Activated T-helper 17 cell treated with anti-CD3 and anti-CD28 coated beads, Interleukin-2, amount 50 U/mL, for 72 hours (primary cell): ENCODE measurements around the gene INPP4A. TPM values are rescaled to one million over a fixed set of nuclear protein-coding genes. Genes with fewer than 3 reads are reported as not detected.

ENCODE experiments used
- ATAC-seq: fragments of 150-1000 bp; cut with Tn5 transposase; replicated peaks from 2 replicates; pipeline ENCODE4 v1.10.0; 2021; ENCODE audit warnings: mild to moderate bottlenecking, moderate library complexity
- H3K27ac Mint-ChIP-seq: one replicate; pipeline ENCODE4 v1.8.0; 2022; ENCODE audit warnings: mixed read lengths
- H3K27me3 Mint-ChIP-seq: one replicate; pipeline ENCODE4 v1.8.0; 2022; ENCODE audit warnings: mixed read lengths
- H3K36me3 Mint-ChIP-seq: one replicate; pipeline ENCODE4 v1.8.0; 2022; ENCODE audit warnings: low read depth, mild to moderate bottlenecking, mixed read lengths
- H3K4me1 Mint-ChIP-seq: one replicate; pipeline ENCODE4 v1.8.0; 2022; ENCODE audit warnings: mixed read lengths
- H3K4me3 Mint-ChIP-seq: one replicate; pipeline ENCODE4 v1.8.0; 2022; ENCODE audit warnings: mild to moderate bottlenecking, mixed read lengths
- H3K9me3 Mint-ChIP-seq: one replicate; pipeline ENCODE4 v1.8.0; 2022; ENCODE audit warnings: mixed read lengths
- total RNA-seq, 2 donors: library from RNA; stranded (reverse); gene quantifications; one replicate each; pipeline ENCODE4 v1.2.3, GENCODE V29; 2022

INPP4A gene
- total RNA-seq, 2 donors from 2014 or later: 66.4 to 74.8 TPM

DNA sequence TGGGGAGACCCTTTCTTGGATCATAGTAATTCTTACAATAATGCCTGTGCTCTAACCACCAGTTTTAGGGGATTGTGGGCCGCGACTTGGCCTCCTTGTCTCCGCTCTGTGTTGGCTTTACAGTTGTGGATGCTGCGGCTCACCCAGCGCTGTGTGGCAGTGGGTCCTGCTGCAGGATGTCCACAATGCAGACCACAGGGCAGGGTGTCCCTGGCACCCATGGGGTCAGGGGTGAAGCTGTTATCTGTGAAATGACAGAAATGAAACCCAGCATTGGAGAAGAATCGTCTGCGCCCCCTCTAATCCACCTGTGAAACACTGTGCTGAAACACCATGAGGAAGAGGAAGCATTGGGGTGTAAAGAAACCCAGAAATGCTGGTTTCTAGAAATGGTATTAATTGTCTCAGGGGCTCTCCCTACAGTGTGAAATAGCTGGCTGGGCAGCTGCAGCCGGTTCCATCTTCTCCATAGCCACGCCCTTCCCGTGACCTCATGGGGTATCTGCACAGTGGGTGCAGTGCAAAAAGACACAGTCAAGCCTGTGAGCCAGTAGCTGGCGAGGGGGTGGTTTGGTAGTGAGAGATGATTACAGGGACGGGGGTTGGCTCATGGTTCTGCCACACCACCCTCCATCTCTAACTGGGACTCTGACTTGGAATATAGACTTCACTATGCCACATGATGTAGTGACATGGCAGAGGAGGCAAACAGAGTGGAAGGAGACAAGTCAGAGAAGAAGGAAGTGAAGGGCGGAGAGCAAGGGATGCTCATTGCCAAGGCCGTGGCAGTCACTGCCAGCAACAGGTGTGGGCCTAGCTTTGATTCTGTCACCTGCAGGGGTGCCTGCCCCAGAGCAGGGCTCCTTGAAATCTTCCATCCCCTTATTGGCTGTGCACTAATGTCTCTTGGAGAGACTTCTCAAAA lies 16.2 kb downstream of the INPP4A start:
- Mint-ChIP-seq H3K4me3 (peak overlapping the region; percentile 64), H3K27me3 (no peaks in the 10 kb centered on the region), H3K27ac (peak overlapping the region; percentile 82), H3K4me1 (peaks cover 83% of the 10 kb centered on the region), H3K36me3 (peaks cover 23% of the 10 kb centered on the region), H3K9me3 (no peaks in the 10 kb centered on the region)
- ATAC-seq: peak; percentile 71

DNA sequence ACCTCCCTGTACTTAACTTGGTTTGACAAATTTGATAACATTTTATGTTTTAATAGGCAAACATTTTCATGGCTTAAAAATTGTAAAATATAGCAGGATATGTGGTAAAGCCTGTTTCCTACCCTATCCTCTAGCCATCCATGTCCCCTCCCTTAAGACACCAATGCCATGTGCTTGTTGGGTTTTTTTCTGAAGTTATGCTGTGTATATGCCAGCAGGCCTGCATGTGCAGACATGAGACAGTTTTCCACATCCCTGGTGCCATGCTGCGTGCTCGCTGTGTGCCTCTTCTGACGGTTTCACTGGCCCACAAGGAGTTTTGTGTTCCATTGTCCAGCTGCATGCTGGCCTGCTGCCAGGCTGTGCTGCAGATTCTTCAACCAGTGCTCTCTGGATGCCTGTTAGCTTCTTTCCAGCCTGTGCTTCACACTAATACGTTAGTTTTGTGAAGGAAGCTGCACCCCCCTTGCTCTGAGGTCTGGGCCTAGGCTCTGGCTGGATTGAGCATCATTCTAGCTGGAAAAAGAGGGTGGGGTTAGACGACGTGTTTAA lies 16.9 kb downstream of the INPP4A start:
- H3K9me3 Mint-ChIP-seq: no peaks in the 10 kb centered on the region
- H3K4me3 Mint-ChIP-seq: peak overlapping the region; percentile 64
- H3K27me3 Mint-ChIP-seq: no peaks in the 10 kb centered on the region
- peak overlapping the region; percentile 82 for H3K27ac Mint-ChIP-seq
- peaks cover 22% of the 10 kb centered on the region for H3K36me3 Mint-ChIP-seq
- ATAC-seq: no peak
- peaks cover 85% of the 10 kb centered on the region for H3K4me1 Mint-ChIP-seq

DNA sequence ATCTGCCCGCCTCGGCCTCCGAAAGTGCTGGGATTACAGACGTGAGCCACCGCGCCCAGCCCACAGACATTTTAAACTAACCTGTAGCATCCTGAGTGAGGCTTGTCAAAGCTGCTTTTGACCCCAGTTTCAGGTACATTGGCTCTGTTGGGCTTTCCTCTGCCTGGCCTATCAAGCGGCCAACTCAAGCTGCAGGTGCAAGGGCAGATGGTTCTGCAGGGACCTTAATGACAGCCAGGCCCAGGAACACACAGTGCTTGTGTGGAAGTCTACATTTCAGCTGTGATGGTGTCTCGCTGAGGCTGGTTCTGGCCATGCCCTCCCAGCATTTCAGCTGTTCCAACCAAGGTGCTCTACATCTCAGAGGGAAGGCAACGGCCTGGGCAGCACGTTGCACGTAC lies 18.4 kb downstream of the INPP4A start:
- Mint-ChIP-seq H3K36me3 (peaks cover 17% of the 10 kb centered on the region), H3K9me3 (no peaks in the 10 kb centered on the region), H3K4me1 (peaks cover 80% of the 10 kb centered on the region), H3K27me3 (no peaks in the 10 kb centered on the region), H3K27ac (peak overlapping the region; percentile 84), H3K4me3 (peak overlapping the region; percentile 85)
- no peak for ATAC-seq

DNA sequence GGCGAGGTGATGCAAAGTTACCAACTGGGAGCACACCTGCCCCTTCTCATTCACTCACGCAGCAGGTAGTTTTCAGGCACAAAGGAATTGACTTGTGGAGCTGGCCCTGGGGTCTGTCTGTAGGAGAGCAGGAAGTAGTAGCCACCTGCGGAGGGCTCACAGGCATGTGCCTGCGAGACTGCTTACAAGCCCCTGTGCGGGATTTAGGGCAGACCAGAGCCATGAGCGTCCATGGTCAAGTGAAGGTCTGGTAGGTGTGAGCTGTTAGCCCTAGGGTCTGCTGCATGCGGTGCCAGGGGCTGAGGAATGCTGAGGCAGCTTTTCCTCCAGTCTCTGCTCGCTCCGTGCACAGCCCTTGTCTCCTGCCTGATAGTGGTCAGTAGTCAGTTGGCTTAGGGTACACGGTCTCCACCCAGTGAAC lies 18.9 kb downstream of the INPP4A start:
- H3K9me3 Mint-ChIP-seq: no peaks in the 10 kb centered on the region
- peak overlapping the region; percentile 85 for H3K4me3 Mint-ChIP-seq

DNA sequence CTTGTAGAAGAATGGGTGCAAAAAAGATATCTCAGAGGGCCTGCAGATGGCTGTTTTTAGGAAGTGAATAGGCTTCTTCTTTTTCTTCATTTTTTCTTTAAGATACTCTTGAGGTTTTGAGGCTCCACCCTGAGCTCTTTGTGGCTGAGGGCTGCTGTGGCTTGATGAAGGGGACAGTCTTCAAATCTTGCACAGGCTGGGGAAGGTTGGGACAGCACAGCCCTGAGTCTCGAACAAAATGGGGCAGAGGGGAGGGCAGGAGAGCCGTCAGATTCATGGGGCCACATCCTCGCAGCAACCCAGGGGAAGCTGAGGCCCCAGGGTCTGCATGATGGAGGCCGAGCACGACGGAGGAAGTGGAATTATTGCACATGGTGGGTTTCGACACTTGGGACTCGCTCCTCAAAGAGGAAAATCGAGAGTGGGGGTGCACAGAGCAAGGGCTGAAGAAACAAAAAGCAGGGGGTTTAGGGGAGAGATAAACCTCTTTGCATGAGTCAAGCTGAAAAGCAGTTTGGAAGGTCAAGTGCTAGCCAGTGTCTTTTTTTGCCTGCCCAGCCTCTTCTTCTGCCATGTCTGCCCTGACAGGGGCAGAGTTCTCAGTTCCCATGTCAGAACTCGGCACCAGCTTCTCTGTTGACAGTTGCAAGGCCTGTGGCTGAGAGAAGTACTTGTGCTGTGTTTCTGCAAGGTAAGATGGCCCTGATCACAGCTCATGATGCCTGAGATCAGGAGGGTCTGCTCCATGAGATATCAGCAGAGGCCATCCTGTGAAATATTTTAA lies 19.5 kb downstream of the INPP4A start:
- peaks cover 76% of the 10 kb centered on the region for H3K4me1 Mint-ChIP-seq
- peak overlapping the region; percentile 85 for H3K4me3 Mint-ChIP-seq
- peaks cover 14% of the 10 kb centered on the region for H3K36me3 Mint-ChIP-seq
- no peaks in the 10 kb centered on the region for H3K9me3 Mint-ChIP-seq
- peak overlapping the region; percentile 84 for H3K27ac Mint-ChIP-seq
- H3K27me3 Mint-ChIP-seq: no peaks in the 10 kb centered on the region
- no peak for ATAC-seq

More for the DNA sequence above, 18.9 kb downstream of the INPP4A start:
- peaks cover 15% of the 10 kb centered on the region for H3K36me3 Mint-ChIP-seq
- no peak for ATAC-seq
- H3K4me1 Mint-ChIP-seq: peaks cover 78% of the 10 kb centered on the region
- H3K27ac Mint-ChIP-seq: peak overlapping the region; percentile 84
- no peaks in the 10 kb centered on the region for H3K27me3 Mint-ChIP-seq

DNA sequence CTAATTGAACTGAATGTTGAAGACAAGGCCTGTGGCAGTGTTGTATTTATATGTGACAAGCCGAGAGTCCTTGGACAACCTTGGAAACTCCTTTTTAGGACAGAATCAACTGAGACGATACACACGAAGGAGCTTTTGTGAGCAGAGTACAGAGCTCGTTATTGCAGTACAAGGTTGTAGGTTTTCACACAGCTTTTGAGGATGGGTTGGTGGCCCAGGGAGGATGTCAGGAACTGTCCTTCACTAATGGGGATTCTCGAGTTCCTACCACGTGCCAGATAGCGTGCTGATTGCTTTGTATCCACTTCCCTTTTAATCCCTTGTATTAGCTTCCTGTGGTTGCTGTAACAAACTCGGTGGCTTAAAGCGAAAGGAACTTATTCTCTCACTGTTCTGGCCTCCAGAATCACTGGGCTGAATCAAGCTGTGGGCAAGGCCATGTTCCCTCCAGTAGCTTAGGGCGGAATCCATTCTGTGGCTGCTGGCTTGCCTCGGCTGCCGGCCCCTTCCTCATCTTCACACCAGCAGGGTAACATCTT lies 20.2 kb downstream of the INPP4A start:
- Mint-ChIP-seq H3K27me3 (no peaks in the 10 kb centered on the region), H3K36me3 (peaks cover 14% of the 10 kb centered on the region), H3K4me3 (peak overlapping the region; percentile 85), H3K4me1 (peaks cover 73% of the 10 kb centered on the region), H3K9me3 (no peaks in the 10 kb centered on the region), H3K27ac (peak overlapping the region; percentile 84)
- peak; percentile 51 for ATAC-seq

DNA sequence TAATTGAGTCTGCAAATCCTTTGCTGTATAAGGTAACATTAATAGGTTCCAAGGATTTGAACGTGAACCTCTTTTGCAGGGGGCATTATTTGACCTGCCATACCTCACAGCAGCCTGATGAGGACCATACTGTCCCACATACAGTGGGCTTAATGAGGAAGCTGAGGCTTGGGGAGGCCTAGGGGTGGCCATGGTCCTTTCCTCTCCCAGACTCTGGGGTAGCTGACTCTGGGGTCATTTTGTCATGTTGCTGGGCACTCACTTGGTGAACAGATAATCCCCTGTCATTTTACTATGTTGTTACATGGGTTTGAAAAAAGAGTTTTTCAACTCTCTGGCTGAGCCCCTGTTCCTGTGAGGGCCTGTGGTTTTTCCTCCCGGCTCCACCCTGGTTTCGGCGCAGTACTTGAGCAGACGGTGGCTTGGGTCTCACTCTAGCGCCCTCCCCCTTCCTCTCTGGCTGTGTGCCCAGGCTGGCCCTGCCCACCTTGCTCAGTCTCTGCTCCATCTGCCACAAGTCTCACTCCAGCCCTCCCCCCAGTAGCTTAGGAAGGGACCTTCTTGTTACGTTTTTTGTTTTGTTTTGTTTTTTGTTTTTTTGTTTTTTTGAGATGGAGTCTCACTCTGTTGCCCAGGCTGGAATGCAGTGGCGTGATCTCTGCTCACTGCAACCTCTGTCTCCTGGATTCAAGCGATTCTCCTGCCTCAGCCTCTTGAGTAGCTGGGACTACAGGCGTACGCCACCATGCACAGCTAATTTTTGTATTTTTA lies 21.0 kb downstream of the INPP4A start:
- Mint-ChIP-seq H3K4me3 (peak overlapping the region; percentile 85), H3K9me3 (no peaks in the 10 kb centered on the region), H3K27ac (peak overlapping the region; percentile 84), H3K4me1 (peaks cover 66% of the 10 kb centered on the region), H3K27me3 (no peaks in the 10 kb centered on the region), H3K36me3 (peaks cover 14% of the 10 kb centered on the region)
- no peak for ATAC-seq

DNA sequence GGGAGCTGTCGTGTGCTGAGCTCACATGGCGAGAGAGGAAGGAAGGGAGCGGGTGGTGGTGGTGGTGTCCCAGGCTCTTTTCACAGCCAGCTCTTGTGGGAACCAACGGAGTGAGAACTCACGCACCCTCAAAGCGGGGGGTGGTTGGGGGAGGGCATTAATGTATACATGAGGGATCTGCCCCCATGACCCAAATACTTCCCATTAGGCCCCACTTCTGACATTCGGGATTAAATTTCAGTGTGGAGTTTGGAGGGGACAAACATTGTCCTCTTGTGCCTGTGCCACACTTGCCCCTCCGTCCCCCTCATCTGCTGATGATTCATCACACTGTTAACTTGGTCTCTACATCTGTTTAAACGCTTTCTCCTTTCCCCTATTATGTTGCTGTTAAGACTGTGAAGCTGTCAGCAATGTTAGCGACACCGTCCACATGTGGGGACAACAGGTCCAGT lies 22.5 kb downstream of the INPP4A start:
- no peak for ATAC-seq
- H3K4me3 Mint-ChIP-seq: peak overlapping the region; percentile 85
- H3K27ac Mint-ChIP-seq: peak overlapping the region; percentile 84
- H3K27me3 Mint-ChIP-seq: no peaks in the 10 kb centered on the region
- peaks cover 59% of the 10 kb centered on the region for H3K4me1 Mint-ChIP-seq
- H3K9me3 Mint-ChIP-seq: no peaks in the 10 kb centered on the region
- H3K36me3 Mint-ChIP-seq: peaks cover 20% of the 10 kb centered on the region

DNA sequence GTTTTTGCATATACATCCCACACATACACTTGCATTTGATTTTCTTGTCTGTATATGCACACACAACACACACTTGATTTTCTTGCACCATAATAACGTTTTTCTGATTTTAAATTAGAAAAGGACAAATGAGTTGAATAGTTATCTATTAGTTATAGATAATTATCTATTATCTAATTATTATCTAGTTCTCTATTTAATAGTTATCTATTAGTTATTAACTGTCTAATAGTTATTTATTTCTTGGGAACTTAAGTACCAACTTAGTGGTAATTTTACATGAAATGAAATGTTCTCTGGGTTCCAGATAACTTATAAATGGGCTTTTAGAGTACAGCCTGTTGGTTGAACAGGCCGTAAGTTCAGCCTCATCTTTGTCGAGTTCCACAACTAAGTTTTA lies 23.0 kb downstream of the INPP4A start:
- no peaks in the 10 kb centered on the region for H3K27me3 Mint-ChIP-seq
- no peaks in the 10 kb centered on the region for H3K9me3 Mint-ChIP-seq
- peaks cover 63% of the 10 kb centered on the region for H3K4me1 Mint-ChIP-seq
- no peak for ATAC-seq
- peaks cover 20% of the 10 kb centered on the region for H3K36me3 Mint-ChIP-seq
- peak overlapping the region; percentile 85 for H3K4me3 Mint-ChIP-seq
- H3K27ac Mint-ChIP-seq: no peak overlapping the region

DNA sequence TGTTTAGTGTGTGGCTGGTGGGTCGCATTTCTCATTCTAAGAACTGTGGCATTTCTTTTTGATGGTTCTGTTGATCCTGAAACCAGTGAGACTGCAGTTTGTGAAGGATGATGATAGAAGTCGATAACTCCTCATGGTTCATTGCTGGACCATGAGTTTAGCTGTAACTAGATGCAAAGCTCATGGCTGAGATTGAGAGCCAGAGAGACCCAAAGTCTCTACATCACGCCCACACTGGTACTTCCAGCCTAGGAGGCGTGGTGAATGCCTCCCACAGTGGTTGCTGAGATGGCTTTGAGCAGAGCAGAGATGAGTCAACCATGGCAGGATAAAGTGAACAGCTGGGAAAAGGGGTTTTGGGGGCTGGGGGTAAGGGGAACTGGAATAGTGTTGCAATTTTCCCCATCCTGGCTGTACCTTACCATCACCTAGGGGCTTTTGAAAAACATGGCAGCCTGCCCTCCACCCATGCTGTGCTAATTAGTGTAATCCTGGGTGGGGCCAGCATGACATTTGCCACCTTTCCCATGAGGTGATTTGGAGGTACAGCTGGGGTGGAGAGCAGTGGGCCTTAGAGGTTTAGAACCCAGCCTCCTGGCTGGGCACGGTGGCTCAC lies 24.1 kb downstream of the INPP4A start:
- Mint-ChIP-seq H3K36me3 (peaks cover 20% of the 10 kb centered on the region), H3K9me3 (no peaks in the 10 kb centered on the region), H3K27ac (peak overlapping the region; percentile 78), H3K4me3 (peak overlapping the region; percentile 66), H3K27me3 (no peaks in the 10 kb centered on the region), H3K4me1 (peaks cover 66% of the 10 kb centered on the region)
- ATAC-seq: peak; percentile 74

DNA sequence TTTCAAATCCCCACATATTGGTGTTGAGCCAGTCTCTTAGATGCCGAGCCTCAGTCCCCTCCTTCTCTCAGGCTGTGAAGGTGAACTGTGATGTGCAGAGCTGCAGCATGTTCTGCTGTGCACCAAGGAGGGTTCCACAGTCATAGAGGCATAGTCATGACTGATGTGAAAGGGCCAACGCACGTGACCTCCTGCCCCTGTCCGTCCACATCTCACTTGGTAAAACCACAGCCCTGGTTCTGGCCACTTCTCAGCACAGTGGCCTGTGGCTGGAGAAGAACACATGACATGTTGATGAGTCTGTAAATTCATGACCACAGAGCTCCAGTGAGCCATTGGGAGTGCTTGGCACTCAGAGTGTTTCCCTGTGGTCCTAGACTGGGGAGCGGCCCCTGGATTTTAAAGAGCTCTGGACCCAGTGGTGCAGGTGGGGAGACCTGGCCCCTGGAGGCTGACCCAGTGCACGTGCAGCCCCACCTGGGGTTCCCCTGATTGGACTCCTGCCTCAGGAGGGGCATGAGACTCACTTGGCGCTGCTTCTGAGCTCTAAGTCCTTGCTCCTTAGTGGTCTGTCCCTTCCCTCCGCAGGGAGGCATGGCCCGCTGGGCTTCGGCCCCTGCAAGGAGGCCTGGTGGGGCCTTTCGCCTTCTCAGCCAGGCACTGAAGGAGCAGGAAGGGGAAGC lies 25.3 kb downstream of the INPP4A start:
- ATAC-seq: no peak
- H3K27ac Mint-ChIP-seq: peak overlapping the region; percentile 90
- peak overlapping the region; percentile 53 for H3K4me3 Mint-ChIP-seq
- H3K36me3 Mint-ChIP-seq: peaks cover 20% of the 10 kb centered on the region
- H3K4me1 Mint-ChIP-seq: peaks cover 61% of the 10 kb centered on the region
- H3K27me3 Mint-ChIP-seq: no peaks in the 10 kb centered on the region
- H3K9me3 Mint-ChIP-seq: no peaks in the 10 kb centered on the region

DNA sequence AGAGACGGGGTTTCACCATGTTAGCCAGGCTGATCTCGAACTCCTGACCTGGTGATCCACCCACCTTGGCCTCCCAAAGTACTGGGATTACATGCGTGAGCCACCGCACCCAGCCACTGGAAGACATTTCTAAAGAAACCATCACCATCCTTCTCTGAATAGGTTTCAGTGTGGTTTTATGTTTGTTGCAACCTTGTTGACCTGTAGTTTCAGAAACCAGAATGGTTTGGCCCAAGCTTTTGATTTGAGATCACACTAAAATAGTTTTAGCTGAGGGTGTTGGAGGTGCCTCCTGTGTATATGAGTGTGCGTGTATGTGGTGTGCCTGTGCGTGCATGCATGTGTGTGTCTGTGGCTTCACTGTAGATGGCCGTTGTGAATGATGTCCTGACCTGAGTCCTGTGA lies 26.2 kb downstream of the INPP4A start:
- peaks cover 20% of the 10 kb centered on the region for H3K36me3 Mint-ChIP-seq

More for the DNA sequence above, 26.2 kb downstream of the INPP4A start:
- no peaks in the 10 kb centered on the region for H3K9me3 Mint-ChIP-seq
- ATAC-seq: peak; percentile 61
- peaks cover 62% of the 10 kb centered on the region for H3K4me1 Mint-ChIP-seq
- no peaks in the 10 kb centered on the region for H3K27me3 Mint-ChIP-seq
- H3K4me3 Mint-ChIP-seq: peak overlapping the region; percentile 53
- H3K27ac Mint-ChIP-seq: peak overlapping the region; percentile 90
